HG03457 (cell line): Measurements from ENCODE around the gene TTLL11.

Experiments
- ATAC-seq: cut with Tn5 transposase; IDR thresholded peaks from one replicate; pipeline ENCODE4 v1.9.1; 2021; ENCODE audit warnings: moderate number of reproducible peaks; ENCODE audit not compliant: unreplicated experiment

TTLL11 gene

GRCh38 chr9:121861501-121862180 is 231.5 kb downstream of the TTLL11 start:
- ATAC-seq, result no peak

GRCh38 chr9:121860744-121861143 is 232.4 kb downstream of the TTLL11 start:
- ATAC-seq, result no peak

- no peak for ATAC-seq
Observed at GRCh38 chr9:121860213-121860612, 232.9 kb downstream of the TTLL11 start.

- no peak for ATAC-seq
Observed at GRCh38 chr9:121859646-121860045, 233.5 kb downstream of the TTLL11 start.

- no peak for ATAC-seq
Observed at GRCh38 chr9:121858788-121859187, 234.3 kb downstream of the TTLL11 start.

- ATAC-seq, result no peak
Observed at GRCh38 chr9:121857928-121858327, 235.2 kb downstream of the TTLL11 start.

GRCh38 chr9:121855476-121855875 is 237.6 kb downstream of the TTLL11 start:
- no peak for ATAC-seq

- ATAC-seq, result no peak
Observed at GRCh38 chr9:121853617-121854395, 239.3 kb downstream of the TTLL11 start.

GRCh38 chr9:121852651-121853616 is 240.2 kb downstream of the TTLL11 start:
- no peak for ATAC-seq

GRCh38 chr9:121852241-121852640 is 240.9 kb downstream of the TTLL11 start:
- ATAC-seq, result no peak

GRCh38 chr9:121851641-121852091 is 241.4 kb downstream of the TTLL11 start:
- ATAC-seq, result no peak

- ATAC-seq, result no peak
Observed at GRCh38 chr9:121850366-121850765, 242.7 kb downstream of the TTLL11 start.

- no peak for ATAC-seq
Observed at GRCh38 chr9:121849554-121849953, 243.6 kb downstream of the TTLL11 start.

GRCh38 chr9:121844562-121844961 is 248.5 kb downstream of the TTLL11 start:
- ATAC-seq, result no peak

- ATAC-seq, result no peak
Observed at GRCh38 chr9:121844098-121844497, 249.0 kb downstream of the TTLL11 start.

GRCh38 chr9:121842612-121842978 is 250.5 kb downstream of the TTLL11 start:
- ATAC-seq, result no peak

- ATAC-seq, result no peak
Observed at GRCh38 chr9:121841771-121842611, 251.1 kb downstream of the TTLL11 start.

- no peak for ATAC-seq
Observed at GRCh38 chr9:121840838-121841760, 252.0 kb downstream of the TTLL11 start.
